GDM1 (cell line): Measurements from ENCODE around the gene TGFB2.

ENCODE experiments used
- DNase-seq: peaks from one replicate; lab custom pipeline; 2025; lab: John Stamatoyannopoulos, UW

The TGFB2 gene

DNA sequence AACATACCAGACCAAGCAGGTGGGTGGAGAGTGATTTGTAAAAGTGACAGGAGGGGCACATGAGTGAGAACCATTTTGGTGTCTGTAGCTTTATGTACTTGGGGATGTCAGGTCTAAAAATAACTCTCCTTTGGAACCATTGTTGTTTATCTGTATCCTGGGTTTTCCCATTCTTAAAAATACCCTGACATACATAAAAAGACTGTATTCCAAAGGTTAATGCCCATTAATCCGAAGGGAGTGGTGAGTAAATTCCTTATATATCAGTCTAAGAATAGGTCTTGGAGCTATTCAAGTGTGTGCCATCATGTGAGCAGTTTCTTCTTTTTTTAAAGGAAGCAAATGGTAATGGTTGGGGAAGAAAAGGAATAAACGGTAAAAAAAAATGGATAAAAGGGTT lies 117.5 kb downstream of the TGFB2 start:
- DNase-seq: no peak

DNA sequence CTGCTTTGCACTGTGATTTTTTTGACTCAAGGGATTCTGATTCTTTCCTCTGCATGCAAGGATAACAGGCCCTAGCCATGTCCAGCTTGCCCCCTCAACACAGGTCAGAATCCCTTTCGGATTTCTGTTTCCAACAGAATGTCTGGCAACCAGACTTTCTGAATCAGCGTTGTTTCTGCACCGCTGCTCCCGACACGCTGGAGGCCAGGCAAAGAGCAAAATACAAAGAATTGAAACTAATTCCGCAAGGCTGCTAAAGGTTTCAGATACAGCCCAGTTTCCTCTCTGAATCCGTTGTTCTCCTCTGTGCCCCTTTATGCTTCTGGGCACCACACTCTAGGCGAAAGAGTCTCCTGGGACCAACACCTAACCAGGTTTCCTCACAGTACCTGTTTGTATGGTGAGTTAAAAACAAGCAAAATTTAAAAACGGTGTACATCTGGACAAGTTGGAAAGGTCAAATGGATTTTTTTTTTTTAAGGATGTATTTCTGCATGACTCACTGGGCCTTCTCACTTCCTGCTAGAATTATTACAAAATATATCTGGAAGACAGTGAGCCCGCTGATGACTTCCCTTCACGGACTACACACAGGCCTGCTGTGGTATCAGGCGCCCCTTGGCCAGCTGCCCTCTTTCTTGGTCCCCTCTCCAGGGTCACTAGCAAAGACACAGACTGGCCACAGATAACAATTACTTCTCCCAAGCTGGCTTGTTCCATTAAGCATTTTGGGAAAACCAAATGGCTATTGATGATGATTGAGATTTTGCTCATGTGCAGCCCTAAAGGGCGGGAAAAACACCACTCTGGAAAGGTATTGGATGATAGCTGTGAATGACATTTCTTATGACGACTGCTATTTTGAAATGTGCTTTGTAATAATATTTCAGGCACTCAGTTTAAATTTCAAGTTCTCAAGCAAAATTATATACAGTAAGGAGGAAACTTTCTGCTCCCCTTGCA lies 118.3 kb downstream of the TGFB2 start:
- DNase-seq: no peak

DNA sequence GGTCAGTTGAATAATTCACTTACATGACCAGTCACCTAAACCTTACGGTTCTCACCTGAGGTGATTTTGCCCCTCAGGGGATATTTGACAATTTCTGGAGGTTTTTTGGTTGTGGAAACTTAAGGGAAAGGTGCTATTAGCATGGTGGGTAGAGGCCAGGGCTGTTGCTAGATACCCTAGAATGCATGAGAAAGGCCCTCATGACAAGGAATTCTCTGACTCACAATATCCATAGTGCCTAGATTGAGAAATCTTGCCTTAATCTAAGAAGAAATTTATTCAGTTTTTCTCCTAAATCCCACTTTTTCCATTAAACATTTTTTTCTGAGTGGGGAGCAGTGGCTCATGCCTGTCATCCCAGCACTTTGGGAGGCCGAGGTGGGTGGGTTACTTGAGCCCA lies 119.7 kb downstream of the TGFB2 start:
- no peak for DNase-seq

DNA sequence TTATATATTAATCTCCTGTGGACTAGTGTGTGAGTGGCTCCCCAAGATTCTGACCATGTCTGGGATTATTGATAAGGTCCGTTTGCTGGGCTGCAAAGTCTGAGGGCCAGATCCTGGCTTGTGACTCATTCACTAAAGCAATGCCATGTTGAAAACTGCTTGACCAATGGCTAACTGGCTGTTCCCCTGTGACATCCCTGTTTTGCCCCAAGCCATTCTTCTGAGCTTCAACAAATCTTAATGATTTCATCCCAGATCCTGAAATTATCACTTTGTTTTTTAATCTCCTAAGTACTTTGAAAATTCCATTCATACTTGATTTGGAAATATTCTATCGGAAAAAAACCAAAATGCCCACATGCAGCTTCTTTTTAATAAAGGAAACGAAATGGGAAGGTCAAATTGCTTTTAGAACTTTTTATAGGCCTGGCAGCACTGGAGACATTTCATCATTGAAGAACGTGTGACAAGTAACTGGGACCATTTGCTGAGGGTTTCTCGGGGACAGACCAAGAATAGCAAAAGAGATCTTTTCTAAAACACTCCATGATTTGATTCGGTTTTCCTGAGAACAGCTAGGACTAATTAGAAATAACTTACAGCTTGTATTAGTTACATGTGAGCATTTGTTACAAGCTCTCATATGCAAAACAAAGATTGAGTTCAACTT lies 121.3 kb downstream of the TGFB2 start:
- no peak for DNase-seq

DNA sequence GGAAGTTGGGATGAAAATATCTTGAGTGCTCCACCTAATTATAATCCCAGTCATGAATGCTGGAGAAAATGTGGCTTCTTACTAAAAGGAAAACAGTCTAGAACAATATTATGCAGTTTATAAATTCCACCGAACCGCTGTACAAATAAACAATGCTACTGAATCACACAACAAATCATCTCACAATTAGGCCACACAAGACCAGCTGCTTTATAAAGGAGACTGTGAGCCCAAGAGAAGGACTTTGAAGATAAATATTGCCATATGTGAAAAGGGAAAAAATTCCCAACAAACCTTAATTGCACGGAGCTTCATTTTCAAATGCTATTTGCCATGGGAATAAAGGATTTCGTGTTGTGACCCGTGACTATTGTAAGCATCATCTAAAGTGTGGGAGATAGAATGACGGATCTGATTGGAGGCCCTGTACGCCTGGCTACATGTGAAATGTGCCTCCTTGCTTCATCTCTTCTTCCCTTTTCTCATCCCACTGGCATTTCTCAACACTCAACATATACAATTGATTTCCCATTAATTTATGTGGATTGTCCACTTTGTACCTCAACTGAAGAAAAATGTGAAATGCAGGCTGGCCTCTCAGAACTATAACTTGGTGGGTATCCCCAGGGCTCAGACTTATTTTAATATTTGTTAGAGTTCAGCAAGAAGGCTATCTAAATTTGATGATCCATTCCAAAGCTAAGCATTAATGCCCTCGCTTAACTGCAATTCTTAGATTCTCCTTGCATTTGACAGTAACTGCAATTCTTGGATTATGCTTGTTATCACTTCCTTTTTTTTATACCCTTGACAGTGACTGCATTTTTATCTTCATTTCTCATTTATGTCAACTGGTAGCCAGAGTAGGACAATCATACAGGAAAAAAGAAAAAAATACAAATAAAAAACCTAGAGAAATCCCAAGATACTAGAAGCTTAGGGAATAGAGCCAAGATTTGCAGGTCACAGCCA lies 122.3 kb downstream of the TGFB2 start:
- DNase-seq: no peak

DNA sequence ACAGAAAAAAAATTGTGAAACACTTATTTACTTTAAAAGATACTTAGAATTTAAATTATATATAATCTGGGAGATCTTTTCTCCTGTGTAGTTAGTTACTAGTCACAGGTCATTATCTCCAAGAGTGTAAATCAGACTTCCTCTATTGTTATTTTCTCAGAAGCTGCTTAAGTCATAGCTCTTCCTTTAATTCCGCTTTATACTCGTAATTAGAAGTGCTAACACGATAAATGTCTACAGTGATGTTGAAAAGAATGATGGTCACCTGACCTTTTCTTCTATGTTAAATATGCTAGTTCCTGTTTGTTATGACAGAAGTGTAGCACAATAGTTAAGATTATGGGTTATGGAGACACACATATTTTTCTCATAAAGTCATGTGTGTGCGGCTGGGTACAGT lies 123.6 kb downstream of the TGFB2 start:
- DNase-seq: no peak

DNA sequence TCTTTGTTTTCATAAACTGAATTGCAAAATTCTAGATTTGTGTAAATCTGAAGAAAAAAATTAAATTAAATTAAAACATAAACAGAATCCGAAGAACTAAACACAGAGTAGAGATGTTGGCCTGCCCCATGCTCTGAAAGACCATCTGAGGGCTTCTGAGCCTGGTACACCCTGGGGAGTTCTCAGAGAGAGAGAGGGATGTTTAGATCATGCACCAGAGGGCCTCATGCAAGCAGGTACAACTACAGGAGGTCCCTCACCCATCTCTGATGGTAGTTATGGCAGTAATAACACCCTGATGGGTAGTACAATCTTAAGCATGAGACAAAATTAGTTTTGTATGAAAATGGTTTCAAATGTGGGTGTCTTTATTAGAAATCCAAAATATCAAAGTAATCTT lies 127.7 kb downstream of the TGFB2 start:
- DNase-seq: no peak

DNA sequence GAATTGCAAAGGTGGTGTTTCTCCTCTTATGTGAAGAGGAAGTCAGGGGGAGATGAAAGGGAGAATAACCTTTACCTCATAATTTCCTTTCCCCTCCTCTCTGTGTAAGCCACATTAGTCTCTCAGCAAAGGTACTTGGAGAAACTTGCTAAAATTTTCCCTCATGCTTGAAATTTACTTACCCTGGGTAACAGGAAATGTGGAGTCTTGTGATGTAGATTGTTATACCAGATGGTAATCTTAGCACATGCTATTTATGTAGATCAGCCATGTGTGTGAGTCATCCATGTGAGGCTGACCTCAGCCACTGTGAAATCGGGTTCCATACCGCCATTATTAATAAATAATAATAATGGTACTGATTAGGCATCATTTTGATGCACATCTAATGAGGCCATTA lies 128.4 kb downstream of the TGFB2 start:
- DNase-seq: no peak

DNA sequence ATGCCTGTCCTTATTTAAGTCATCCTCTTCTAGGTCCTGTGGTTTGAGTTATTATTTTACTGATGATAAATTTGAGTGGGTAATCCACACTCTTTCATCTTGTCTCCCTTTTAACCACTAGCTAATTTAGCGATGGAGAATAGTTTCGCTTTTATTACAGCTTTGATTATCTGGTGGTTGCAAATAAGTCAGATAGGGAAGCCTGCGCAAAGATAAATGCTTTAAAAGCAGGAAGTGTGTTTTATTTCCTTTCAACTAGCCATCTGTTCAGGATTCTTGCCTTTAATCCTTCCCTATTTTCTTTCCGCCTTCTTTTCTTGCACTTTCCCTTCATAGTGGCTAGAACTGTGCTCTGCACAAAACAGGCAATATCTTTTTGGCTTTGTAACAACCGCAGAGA lies 129.0 kb downstream of the TGFB2 start:
- no peak for DNase-seq

DNA sequence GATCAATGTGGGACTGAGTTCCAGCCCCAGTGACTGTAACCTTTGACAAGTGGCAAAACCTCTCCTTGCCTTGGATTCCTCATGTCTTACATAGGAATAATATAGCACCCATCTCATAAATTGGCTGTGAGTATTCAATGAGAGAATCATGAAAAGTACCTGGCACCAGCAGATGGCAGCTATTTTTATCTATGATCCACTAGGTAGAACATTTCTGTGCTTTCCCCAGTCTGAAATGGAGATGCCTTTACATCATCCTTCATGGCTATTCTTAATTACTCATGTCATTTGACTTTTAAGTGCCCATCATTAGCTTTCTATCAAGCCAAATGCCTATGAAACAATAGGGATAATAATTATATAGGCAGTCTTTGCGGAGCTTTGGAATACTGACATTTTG lies 130.1 kb downstream of the TGFB2 start:
- no peak for DNase-seq

DNA sequence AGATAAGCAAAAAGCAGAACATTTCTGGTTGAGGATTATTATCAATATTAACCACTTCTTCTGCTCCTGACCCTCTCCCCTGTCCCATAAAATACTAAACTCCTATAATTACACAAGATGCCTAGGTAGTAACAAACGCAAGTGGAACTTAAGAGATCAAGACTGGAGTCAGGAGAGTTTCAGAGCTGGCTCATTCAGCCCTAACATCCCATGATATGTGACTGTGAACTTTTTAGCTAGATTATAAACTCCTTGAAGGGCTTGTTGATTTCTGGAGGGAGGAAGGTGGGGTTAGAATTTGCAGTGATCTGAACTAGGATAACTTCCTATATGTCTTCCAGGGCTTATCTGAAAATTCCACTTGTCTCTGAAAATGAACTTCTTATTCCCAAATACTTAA lies 130.6 kb downstream of the TGFB2 start:
- no peak for DNase-seq

DNA sequence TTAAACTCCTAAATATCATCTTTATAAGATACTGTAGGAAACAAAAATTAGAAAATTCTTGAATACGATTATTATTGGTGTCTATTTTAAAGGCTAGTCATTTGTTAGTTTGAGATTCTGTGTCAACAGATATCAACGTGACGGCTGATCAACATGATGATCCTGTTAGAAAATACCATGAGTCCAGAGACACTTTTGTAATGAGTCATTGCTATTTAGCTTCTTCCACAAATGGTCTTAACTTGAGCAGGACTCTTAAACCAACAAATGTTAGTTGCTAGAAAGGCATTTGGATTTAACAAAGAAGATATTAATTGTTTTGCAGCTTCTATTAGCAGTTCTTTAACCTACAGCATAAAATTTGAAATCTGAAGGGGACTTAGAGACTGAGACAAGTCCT lies 131.2 kb downstream of the TGFB2 start:
- no peak for DNase-seq

DNA sequence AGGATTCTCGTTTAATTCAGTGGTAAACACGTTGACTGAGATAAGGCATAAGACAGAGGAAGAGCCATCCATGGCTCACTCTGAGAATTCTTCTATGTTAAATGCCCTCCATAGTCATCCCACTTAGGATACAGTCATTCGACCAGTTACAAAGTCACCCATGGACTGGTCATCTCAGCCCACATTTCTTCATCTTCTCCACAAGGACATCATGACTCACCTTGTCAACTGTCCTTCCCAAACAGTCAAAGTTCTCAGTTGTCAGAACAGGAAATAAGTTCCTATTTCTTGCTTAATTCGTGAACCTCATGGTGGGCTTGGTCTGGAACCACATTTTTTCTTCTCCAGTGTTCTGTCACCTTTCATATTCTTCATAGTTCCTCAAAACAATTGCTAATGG lies 133.2 kb downstream of the TGFB2 start:
- DNase-seq: no peak

DNA sequence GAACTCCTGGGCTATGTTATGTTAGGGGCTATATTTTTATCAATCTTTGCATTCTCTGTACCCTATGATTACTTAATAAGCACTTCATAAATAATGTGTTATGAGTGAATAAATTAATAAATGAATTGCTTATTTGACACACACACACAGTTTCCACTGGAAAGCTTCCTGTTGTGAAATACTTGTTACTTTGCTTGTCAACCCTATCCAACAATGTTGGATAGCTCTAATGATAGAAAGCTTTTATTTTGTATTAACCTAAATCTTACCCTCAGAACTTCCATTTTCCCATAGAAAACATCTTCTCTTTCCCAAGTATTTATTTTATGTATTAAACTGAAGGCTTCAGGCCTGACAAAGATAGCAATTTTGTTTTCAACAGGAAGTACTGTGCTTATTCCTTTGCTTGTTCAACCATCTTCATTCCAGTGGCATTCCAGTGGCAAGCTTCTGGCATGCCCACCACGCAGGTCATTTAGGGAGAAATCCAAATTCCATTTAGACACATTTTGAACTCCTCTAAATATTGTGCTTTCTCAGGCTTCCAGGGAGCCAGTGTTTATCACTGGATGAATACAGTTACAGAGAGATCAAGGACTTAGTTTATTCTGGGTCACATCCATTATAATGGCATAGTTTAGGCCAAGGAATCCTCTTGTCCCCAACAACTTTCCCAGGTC lies 134.4 kb downstream of the TGFB2 start:
- DNase-seq: no peak

DNA sequence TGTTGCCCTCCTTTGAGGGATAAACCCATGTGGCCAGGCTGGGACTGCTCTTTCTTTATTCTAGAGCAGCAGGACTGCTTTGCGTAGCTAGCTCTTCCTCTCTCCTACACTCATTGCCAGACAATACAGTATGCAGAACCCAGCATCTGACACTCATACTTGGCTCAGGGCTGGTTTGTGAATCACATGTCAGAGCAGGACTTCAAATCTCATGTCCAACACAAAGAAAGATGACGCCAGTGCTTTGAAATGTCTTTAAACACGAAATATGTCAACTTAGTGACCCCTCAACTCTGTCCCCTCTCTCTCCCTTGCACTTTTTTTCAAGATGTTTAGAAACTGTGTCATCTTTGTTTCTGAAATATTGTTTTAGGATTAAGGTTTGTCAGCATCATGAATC lies 135.0 kb downstream of the TGFB2 start:
- DNase-seq: no peak

DNA sequence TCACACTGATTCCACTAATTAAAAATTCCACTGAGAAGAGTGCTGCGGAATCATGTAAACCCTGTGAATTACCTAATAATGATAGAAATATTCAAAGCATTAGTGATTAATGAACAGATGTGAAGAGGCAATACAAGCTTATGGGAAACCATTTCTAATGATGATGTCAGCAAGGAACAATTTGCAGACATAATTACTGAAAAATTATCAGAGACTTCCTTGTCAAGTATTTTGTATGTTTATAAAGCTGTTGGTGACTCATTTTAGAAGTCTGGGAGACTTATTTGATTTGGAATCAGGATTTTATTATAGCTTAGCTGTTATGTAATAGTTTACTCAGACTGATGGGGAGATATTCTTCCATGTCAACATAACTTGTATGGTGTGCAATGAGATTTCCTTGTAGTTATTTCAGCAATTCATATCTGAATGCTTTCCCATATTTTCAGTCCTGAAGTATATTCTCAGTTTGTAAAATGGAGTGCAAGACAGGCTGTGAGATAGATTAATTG lies 135.5 kb downstream of the TGFB2 start:
- DNase-seq: no peak

DNA sequence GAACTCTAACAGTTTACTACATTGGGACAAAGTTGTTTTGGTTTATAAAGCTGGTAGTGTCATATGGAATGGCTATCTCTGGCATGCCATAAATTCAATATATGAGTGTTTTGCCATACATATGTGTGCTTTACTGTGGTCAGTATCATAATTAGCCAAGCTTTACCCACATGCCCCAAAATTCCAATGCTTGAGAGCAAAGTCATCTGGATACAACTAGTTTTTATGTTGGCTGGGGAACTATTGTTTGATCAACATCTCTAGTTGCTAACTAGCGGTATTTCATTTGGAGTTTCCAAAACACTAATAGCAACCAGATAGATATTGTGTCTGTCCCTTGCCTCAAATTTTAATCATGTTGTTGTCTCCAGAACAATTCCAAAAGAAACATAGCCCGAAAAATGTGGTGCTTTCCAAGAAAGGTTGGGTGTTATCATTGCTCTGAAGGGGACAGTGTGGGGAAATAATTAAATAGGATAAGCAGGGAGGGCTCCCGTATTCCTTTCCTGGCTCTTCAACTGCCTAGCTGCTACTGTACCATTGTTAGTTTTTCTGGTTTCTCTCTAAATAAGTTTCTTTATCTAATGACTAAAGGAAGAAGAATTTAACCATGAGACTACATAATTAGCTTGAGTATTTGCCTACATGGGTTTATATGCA lies 136.1 kb downstream of the TGFB2 start:
- no peak for DNase-seq

DNA sequence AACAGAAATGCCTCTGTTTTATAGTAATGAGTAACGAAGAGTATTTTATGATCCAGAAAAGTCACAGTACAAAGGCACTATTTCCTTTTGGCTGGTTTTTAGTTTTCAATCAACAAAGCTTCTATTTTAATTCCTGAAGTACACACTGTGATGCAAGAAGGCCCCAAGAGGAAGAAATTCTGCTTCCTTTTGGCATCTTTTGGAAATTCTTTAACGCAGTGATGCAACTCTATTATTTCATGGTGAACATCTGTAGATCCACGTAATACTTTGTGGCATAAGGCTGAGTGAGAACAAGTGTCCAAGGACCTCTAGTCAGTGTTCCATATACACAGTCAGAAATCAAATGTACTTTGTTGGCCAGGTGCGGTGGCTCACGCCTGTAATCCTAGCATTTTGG lies 137.5 kb downstream of the TGFB2 start:
- DNase-seq: no peak

DNA sequence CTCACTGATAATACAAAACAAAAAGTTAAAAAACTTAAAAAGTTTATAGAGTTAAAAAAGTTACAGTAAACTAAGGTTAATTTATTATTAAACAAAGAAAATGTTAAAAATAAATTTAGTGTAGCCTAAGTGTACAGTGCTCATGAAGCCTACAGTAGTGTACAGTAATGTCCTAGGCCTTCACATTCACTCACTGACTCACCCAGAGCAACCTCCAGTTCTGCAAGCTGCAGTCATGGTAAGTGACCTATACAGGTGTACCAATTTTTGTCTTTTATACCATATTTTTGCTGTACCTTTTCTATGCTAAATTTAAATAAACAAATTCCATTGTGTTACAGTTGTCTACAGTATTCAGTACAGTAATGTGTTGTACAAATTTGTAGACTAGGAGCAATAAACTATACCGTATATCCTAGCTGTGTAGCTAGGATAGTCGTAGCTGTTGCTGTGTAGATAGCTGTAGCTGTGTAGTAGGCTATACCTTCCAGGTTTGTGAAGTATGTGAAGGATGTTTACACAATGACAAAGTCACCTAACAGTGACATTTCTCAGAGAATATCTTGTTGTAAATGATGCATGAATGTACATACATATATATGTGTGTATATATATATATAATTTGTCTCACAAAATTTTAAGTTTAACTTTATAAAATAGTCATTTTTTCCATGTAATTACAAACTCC lies 140.2 kb downstream of the TGFB2 start:
- no peak for DNase-seq

DNA sequence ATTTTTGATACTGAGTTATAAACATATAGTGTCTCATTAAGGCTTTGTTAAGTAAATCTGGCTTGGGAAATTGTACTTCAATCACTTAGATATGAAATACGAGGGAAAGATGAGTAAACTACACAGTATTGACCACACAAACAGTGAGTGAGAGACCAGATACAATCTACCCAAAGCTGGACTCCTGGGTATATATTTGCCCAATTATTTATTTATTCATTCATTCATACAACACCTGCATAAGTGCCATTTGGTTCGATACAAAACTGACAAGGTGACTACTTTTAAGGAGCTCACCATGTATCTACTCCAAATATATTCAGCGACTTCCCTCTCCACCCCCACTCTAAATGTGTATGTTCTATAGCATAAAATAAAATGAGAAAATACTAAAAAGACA lies 143.4 kb downstream of the TGFB2 start:
- DNase-seq: no peak
